ENCODE results near the gene GSG1.
"Not testable (repeated sequence)": the region's sequence is repeated elsewhere in the genome, so short reads cannot be mapped to it uniquely, and the experiment has no call there.

GSG1 gene

DNA sequence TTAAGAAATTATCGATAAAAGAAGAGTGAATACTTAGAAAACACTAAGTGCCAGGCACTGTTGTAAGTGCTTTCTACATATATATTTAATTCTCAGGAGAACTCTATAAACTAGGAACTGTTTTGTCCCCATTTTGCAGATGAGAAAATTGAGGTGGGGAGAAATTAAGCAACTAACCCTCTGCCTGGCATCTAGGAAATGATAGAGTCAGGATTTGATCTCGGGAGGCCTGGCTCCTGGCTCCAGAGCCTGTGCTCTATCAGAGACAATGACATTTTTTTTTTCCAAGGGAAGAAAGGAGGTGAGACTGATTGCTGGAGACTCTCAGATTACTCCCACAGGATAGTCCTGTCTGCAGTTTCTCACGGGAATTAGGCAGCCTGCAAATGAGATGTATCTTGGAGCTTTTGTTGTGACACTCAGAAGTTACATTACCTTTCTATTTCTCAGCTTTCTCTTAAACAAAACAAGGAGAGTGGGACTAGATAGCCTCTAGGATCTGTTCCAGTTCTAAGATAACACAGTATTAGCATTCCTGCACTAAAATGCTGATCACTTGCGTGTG lies 60.7 kb downstream of the GSG1 start:
- no peak overlapping the region for H3K4me3 ChIP-seq (ENCODE audit: low read length)
- no peak for TF ChIP-seq ZNF274 (IDR thresholded peaks at IDR 0.05; ENCODE audit: low read depth, low read length)

DNA sequence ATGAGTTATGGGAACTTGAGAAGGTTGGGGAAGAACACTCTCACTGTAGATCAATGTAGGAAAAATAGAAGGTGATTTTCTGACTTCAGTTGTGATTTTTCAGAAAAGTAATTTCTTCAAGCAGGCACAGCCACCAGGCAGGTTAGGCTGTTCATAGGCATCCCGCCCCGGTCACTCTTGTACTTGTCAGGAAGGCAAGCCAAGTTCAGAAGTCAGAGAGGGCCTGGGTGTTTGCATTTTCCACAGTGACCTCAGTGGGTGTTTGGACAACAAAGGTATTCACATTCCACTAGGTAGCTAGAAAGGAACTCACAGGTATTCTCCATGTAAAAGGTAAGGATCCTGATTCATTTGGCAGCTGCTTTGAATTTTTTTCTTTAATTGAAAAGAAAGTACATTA lies 62.2 kb downstream of the GSG1 start:
- no peak overlapping the region for H3K4me3 ChIP-seq (ENCODE audit: low read length)
- TF ChIP-seq ZNF274 (IDR thresholded peaks at IDR 0.05; ENCODE audit: low read depth, low read length): no peak

DNA sequence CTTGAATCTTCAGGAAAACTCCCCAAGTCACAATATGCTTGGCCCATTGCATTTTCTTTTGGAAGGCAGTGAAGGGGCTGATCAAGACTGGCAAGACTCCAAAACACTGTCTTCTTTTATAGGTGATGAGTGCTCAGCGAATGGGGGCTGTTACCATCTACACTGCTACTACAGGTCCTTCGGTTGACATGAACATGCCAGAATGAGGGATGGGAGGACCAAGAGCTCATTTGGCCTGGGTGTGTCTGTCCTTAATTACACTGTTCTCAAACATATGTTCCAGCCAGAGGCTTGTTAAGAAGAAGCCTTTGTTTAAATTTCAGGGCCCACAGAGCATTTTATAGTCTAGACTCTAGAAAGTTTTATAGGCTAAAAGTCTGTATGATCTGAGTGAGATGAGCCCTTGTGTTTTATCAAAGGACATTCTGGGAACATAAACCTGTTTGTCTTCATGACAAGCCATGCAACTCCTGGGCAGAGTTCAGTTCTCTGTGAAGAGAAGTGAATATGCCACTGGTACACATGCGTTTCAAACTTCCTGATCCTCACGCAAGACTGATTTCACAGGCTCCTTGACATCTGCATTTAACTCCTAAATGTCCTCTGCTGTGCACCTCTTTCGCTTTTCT lies 64.0 kb downstream of the GSG1 start:
- no peak overlapping the region for H3K4me3 ChIP-seq (ENCODE audit: low read length)
- TF ChIP-seq ZNF274 (IDR thresholded peaks at IDR 0.05; ENCODE audit: low read depth, low read length): no peak

DNA sequence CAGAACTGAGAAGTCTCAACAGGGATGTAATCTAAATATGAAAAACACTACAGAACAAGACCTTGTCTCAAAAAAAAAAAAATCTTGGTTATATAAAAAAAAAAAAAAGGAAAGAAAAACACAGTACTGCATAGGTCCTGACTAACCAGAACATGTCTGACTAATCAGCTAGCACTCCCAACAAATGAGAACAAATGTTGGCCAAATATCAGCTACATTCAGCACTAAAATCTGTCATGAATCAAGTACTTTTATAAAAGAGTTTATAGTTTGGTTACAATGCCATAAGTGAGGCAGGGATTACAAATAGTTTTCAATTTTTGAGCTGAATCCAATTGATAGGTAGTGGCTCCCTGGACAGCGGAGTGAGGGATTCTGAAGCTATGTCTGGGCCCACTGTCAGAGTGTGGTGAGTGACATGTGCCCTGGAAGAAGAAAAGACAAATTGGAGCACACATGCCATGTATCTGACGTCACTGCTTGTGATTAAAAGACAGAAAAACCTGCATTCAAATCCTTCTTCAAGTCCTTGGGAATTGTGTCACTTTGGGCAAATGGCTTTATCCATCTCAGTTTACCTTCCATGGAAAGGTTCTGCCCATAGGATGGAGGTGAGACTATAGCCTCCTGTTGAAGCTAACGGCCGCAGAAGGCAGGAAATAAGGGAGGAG lies 64.8 kb downstream of the GSG1 start:
- no peak for TF ChIP-seq ZNF274 (IDR thresholded peaks at IDR 0.05; ENCODE audit: low read depth, low read length)
- H3K4me3 ChIP-seq (ENCODE audit: low read length): no peak overlapping the region

DNA sequence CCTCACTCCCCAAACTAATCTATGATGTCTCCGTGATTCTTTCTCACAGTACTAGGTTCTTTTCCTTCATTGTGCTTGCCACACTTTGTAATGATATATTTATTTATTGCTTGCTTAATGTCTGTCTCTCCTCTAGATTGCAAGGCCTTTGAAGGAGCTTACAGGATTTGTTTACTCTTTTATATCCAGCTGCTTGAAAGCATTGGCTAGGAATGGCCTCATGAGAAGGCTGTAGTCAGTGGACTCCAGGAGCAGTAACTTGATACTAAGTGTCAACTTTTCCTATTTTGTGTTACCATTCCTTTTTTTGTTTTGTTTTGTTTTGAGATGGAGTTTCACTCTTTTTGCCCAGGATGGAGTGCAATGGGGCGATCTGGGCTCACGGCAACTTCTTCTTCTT lies 66.6 kb downstream of the GSG1 start:
- no peak for TF ChIP-seq ZNF274 (IDR thresholded peaks at IDR 0.05; ENCODE audit: low read depth, low read length)
- no peak overlapping the region for H3K4me3 ChIP-seq (ENCODE audit: low read length)

DNA sequence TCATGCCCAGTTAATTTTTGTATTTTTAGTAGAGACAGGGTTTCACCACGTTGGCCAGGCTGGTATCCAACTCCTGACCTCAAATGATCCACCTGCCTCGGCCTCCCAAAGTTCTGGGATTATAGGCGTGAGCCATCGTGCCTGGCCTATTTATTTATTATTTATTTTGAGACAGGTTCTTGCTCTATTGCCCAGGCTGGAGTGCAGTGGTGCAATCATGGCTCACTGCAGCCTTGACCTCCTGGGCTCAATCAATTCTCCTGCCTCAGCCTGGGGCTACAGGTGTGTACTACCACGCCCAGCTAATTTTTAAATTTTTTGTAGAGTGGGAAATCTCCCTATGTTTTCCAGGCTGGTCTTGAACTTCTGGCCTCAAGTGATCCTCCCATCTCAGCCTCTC lies 68.1 kb downstream of the GSG1 start:
- H3K4me3 ChIP-seq (ENCODE audit: low read length): not testable (repeated sequence)

Measured in GM08714 (cell line).